GM18907 (cell line): Measurements from ENCODE around the gene RNF223.
"Not testable (repeated sequence)": the region's sequence is repeated elsewhere in the genome, so short reads cannot be mapped to it uniquely, and the experiment has no call there.

ENCODE experiments used
- ATAC-seq: cut with Tn5 transposase; IDR thresholded peaks from one replicate; pipeline ENCODE4 v1.9.1; 2021; ENCODE audit warnings: mild to moderate bottlenecking, moderate library complexity; ENCODE audit not compliant: unreplicated experiment

RNF223 gene

GRCh38 chr1:1031659-1032235 lies 42.4 kb downstream of the RNF223 start:
- ATAC-seq = peak; percentile 11

DNA sequence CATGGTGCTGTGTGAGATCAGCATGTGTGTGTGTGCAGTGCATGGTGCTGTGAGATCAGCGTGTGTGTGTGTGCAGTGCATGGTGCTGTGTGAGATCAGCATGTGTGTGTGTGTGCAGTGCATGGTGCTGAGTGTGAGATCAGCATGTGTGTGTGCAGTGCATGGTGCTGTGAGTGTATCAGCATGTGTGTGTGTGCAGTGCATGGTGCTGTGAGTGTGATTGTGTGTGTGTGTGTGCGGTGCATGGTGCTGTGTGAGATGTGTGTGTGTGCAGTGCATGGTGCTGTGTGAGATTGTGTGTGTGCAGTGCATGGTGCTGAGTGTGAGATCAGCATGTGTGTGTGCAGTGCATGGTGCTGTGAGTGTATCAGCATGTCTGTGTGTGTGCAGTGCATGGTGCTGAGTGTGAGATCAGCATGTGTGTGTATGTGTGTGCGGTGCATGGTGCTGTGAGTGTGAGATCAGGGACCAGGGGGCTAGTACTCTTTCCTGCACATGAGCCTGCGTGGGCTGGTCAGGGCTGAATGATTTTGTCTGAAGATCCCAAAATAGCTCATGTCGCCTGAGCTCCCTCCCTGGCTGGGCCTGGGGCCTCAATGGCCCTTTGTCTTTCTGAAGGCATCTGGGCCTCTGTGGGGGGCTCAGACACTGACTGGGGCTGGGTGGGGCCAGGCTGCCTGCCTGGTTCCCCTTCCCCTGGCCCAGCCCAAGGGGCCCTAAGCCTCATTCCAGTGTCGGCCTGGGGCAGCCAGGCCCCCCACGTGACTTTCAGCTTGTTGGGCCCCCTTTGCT lies 43.0 kb downstream of the RNF223 start:
- not testable (repeated sequence) for ATAC-seq

- no peak for ATAC-seq
Observed at GRCh38 chr1:1027791-1028190, 46.3 kb downstream of the RNF223 start.

DNA sequence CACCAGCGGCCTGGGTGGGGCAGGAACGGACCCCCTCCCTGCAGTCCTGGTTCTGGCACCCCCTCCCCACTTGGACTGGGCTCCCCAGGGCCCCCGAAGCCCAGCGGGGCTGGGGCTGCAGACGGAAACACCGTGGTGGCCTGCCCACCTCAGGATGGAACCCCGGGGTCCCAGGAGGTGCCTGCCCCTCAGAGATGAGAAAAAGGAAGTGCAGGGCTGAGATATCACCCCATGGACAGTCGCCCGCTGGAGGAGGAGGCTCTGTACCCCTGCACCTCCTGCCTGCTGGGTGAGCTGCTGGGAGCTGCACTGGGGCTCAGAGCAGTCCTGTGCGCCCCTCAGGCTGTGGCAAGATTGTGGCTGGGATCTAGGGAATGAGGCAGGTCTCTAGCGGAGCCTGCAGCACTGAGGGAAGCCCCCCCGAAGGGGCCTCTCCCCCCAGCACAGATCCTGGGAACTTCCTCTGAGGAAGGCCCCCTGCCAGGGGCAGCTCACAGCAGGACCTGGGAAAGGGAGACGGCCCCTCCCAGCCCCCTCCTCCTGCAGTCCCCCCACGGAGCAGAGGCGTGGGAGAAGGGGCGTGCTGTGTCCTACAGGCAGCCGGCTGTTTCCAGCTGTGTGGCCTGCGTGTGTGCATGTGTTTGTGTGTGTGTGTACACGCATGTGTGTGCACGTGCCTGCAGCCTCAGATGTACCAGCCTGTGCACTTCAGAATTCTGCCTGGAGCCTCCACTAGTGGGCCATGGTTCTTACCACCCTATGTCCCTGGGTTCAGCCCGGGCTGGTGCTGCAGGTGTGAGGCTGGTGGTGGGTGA lies 47.3 kb downstream of the RNF223 start:
- ATAC-seq = no peak

- ATAC-seq = no peak
Observed at GRCh38 chr1:1025730-1026129, 48.4 kb downstream of the RNF223 start.

- no peak for ATAC-seq
Observed at GRCh38 chr1:1024771-1025699, 49.1 kb downstream of the RNF223 start.

DNA sequence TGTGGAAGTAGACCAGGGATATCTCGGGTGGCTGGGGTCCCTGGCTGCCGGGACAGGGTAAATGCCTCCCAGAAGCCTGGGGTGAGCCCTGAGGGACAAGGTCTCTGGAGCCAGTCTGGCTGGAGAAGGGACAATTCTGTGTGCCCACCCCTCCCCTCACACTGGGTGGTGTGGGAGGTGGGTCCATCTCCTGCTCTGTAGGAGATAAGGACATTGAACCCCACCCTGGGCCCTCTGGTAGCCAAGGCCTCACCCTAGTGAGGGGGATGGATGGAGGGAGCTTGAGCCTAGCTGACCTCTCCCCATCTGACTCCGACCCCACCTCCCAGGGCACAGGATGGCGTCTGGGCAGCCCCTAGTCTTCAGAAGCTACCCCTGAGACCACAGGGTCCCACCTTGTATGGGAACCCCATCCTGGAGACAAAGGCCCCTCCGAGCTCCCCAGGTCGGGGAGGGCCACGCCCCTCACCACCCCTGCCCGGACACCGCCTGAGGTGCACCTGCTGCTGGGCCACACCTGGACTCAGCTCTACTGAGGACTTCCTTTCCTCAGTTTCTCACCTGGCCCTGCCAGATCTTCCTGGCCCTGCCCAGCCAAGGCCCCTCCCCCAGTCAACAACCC lies 49.8 kb downstream of the RNF223 start:
- ATAC-seq = no peak

DNA sequence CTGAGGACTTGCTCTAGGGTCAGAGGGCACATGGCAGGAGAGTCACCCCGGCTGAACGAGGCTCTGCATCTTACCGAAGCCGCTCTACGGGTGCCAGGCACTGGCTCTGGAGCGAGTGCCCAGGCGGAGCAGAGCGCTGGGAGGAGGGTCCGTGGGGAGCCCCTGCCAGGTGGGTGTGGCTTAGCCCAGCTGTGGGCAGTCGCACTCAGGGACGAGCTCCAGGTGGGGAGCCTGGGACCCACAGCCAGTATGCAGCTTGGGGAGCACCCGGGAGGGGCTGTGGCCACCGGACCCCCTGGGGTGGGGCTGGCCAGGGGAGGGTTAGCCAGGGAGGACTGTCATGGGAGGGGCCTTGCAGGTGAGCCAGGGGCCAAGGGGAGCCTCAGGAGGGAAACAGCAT lies 50.4 kb downstream of the RNF223 start:
- ATAC-seq = no peak

DNA sequence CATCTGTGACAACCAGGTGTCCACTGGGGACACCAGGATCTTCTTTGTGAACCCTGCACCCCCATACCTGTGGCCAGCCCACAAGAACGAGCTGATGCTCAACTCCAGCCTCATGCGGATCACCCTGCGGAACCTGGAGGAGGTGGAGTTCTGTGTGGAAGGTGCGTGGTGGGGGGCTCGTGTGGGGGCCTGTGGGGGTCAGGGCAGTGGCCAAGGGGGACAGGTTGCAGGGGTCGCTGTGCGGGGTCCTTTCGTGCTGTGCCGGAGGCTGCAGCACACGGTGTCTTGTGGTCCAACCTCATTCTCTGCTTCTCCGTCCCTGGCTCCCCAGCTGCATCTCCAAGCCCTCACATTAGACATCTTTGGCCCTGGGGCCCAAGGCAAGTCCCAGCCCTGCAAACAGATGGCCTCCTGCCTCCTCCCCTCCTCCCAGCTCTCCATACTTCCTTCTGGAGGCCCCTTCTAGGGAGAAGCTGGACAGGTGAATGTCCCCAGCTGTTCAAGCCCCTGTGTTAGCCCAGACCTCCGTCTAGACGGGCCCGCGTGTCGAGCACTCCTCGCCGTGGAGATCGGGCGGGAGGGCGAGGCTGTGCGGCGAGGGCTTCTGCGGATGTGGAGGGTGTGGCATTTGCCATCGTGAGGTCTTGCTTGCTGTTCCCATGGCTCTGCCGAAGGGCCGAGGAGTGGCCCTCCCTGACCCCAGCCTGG lies 51.6 kb downstream of the RNF223 start:
- ATAC-seq = no peak

DNA sequence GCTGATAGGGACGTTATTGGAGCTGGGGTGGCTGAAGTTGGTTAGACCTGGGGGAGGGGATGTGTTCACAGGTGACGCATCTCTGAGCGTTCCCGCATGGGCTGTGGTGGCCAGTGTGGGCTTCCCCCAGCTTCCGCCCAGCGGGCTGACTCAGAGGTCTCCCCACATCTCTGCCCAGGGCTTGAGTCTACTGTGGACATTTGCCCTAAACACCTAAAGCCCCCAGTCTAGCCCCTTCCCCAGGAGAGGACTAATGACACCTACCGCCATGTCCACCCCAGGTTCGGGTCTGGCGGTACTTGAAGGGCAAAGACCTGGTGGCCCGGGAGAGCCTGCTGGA lies 52.2 kb downstream of the RNF223 start:
- ATAC-seq = no peak

DNA sequence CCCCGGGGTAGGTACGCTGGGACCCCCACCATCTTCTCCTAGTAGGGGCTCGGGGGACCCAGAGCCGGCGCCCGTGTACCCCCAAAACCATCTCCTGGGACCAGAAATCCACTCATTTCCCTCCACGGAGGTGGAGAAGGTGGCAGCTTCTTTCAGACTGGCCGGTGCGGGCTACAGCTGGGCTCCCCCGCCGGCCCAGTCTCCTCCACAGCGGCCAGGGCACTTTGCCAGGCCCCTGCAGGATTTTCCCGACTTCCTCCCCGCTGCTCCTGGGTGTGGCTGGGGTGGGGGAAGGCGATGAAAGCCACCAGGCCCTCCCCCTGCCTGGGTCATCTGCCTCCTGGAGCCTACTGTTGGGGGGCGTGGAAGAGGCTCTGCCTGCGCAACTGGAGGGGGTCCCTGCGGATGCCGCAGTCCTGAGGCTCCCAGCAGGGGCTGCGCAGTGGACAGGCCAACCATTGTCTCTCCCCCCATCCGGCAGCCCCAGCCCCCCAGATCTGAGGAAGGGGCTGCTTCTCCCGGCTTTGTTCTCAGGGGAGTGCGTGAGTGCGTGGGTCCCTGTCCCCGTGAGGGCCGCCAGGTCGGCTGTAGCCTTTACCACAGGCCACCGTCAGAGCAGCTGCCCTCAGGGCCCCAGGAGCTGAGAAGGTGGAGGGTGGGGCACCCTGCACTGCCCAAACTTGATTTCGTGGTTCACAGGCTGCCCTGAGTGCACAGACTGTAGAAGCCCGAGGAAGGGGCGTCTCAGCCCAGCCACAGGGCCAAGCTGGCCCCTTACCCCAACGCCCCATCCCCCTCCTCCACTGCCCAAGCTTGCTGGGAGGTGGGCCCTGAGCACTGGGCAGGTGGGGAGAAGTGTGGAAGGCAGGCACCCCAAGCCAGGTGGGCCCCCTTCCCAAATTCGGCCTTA lies 52.8 kb downstream of the RNF223 start:
- ATAC-seq = no peak
